K562 treated with DMSO at 1 percent for 4 hours (cell line): Measurements from ENCODE around the gene STK35. TPM values are rescaled to one million over a fixed set of nuclear protein-coding genes. Genes with fewer than 3 reads are reported as not detected.

ENCODE experiments used
- total RNA-seq: library from RNA; unstranded; fragments of 300-600 nt; gene quantifications from 2 replicates; pipeline ENCODE4 v1.2.3, GENCODE V29; 2022; ENCODE audit not compliant: insufficient read depth

Gene STK35
- total RNA-seq: 7.7 and 8.3 TPM in 2 replicates

GRCh38 chr20:2101057-2101864 is at the start of gene STK35:
Gene STK35 (plus strand): TSS chr20:2101827. CDS start chr20:2101882, 55 bp downstream.

Other genes starting within 250 kb of the STK35 start
- 0.44 TPM in 1 of 2 replicates, not detected in the other for gene SIRPA, start 206.4 kb upstream of the STK35 start, total RNA-seq
- not detected in 2 replicates for gene PDYN, start 107.8 kb upstream of the STK35 start, total RNA-seq
- gene TGM3, start 194.2 kb downstream of the STK35 start, total RNA-seq: not detected in 2 replicates